ENCODE results near the gene UBIAD1. TPM values are rescaled to one million over a fixed set of nuclear protein-coding genes. Genes with fewer than 3 reads are reported as not detected.

UBIAD1 gene
- total RNA-seq, 1 donor from 2014 or later: 13.9 TPM

Other genes starting within 250 kb of the UBIAD1 start
- gene MASP2, start 226.0 kb upstream of the UBIAD1 start, total RNA-seq: not detected in 2 replicates
- gene SRM, start 213.2 kb upstream of the UBIAD1 start, total RNA-seq: 5.7 and 8.7 TPM in 2 replicates
- gene EXOSC10, start 173.3 kb upstream of the UBIAD1 start, total RNA-seq: 32.0 and 35.9 TPM in 2 replicates
- gene ANGPTL7, start 83.8 kb upstream of the UBIAD1 start, total RNA-seq: not detected in 2 replicates
- gene MTOR, start 10.6 kb upstream of the UBIAD1 start, total RNA-seq: 32.9 and 47.4 TPM in 2 replicates
- gene DISP3, start 206.0 kb downstream of the UBIAD1 start, total RNA-seq: under 0.01 TPM in 2 replicates

Measured in lung microvascular endothelial cell (primary cell).